Stomach smooth muscle (tissue), 2 donors: ENCODE measurements around the gene MAB21L4.

Experiments used
- H3K27ac ChIP-seq: one replicate; pipeline ENCODE4 v1.7.0; 2013; ENCODE audit warnings: mild to moderate bottlenecking, low read length, inconsistent platforms
- H3K27me3 ChIP-seq, 2 donors: one replicate each; pipeline ENCODE4 v1.7.0; 2013; ENCODE audit warnings: low read length in 2 of 2; ENCODE audit not compliant: insufficient read depth in 2 of 2, control insufficient read depth in 1 of 2
- H3K36me3 ChIP-seq, 2 donors: one replicate each; pipeline ENCODE4 v1.7.0; 2013; ENCODE audit warnings: low read length in 2 of 2; ENCODE audit not compliant: control insufficient read depth in 2 of 2, insufficient read depth in 2 of 2
- H3K4me1 ChIP-seq: one replicate; pipeline ENCODE4 v1.7.0; 2013; ENCODE audit warnings: low read length; ENCODE audit not compliant: control insufficient read depth, insufficient read depth
- H3K4me3 ChIP-seq, 2 donors: one replicate each; pipeline ENCODE4 v1.7.0; 2013; ENCODE audit warnings: low read length in 2 of 2
- H3K9ac ChIP-seq, 2 donors: one replicate each; pipeline ENCODE4 v1.7.0; 2013; ENCODE audit warnings: low read length in 2 of 2, mild to moderate bottlenecking in 1 of 2
- H3K9me3 ChIP-seq, 2 donors: one replicate each; pipeline ENCODE4 v1.7.0; 2013; ENCODE audit warnings: low read length in 2 of 2; ENCODE audit not compliant: control insufficient read depth in 2 of 2
- donor health status: healthy.
- donor health status: Pancreatic carcinoma.

The MAB21L4 gene

DNA sequence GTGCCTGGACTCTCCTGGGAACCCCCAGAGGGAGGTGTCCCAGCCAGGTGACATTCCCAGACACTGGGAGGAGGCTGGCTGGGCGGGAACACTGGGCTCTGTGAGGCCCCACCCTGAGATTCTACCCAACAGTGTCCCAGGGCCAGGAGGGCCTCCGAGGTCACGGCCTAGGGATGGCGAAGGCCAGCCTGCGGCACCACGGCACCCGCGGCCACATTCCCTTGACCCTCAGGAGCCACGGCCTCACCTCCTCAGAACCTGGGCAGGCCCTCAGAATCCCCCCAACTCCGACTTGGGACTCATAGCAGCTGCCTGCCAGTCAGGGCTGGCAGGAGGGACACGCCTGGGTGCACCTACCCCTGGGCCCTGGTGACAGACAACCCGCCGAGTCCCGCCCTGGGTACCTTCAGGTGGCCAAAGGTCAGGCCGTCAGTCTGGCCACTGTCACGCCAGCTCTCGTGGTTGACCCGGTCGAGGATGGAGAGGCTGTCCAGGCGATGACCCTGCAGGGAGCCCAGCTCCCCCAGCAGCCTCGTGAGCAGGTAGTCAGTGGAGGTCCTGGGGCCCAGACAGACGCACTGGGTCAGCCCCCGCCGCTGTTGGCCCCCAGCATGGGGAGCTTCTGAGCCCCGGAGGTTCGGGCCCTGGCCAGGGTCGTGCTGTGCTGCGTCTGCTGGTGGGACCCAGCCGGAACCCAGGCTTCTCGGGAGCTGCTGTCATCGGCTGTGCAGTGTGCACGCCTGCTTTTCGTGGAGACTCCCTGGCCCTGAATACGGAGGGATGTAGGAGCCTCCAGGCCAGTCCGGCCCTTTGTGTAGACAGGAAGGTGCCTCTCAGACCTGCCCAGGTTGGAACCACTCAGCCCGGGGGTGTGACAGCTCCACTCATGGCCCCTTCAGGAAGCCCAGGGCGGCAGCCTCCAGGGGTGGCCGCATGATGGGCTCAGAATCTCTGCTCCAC, 6.1 kb downstream of the MAB21L4 start:
- Histone ChIP-seq H3K27ac (no peak overlapping the region), H3K27me3 (no peaks in the 10 kb centered on the region), H3K4me1 (no peaks in the 10 kb centered on the region), H3K9me3 (no peaks in the 10 kb centered on the region), H3K9ac (no peak overlapping the region), H3K36me3 (no peaks in the 10 kb centered on the region), H3K4me3 (no peak overlapping the region)

GRCh38 chr2:240888890-240889573, 6.9 kb downstream of the MAB21L4 start:
- no peaks in the 10 kb centered on the region for H3K27me3 ChIP-seq
- H3K36me3 ChIP-seq, result no peaks in the 10 kb centered on the region
- no peak overlapping the region for H3K9ac ChIP-seq
- H3K27ac ChIP-seq, result no peak overlapping the region
- no peaks in the 10 kb centered on the region for H3K9me3 ChIP-seq
- no peak overlapping the region for H3K4me3 ChIP-seq
- no peaks in the 10 kb centered on the region for H3K4me1 ChIP-seq

DNA sequence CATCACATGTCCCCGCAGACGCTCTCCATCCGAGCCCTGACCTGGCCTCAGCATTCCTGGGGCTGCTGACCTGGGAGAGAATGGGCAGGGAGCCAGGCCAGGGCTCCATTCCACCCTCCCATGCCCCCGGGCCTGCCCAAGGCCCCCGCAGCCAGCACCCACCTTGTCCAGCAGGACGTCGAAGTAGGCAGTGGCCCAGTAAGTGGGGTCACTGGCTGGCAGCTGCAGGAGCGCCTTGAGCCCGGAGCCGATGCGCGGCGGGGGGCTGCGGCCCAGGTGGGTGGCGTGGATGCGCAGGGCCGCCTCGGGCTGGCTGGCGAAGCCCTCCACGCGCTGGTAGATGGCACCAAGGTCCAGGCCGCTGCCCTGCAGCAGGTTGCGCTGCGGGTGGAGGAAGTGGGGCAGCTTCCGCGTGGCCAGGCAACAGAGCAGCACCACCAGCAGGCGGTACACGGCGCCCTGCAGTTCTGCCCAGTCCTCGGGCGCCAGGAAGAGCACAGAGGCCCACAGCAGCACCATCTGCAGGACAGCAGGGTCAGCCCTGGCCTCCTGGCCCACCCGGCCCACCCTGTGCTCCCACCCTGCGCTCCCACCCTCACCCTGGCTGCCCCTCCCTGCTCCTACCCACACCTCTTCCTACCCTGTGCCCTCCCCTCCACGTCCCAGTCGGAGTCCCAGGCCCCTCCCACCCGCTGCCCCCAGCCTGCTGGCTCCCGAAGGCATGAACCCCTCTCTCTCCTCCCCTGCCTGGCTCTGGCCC, 7.6 kb downstream of the MAB21L4 start:
- Histone ChIP-seq H3K27me3 (no peaks in the 10 kb centered on the region), H3K36me3 (no peaks in the 10 kb centered on the region), H3K27ac (no peak overlapping the region), H3K4me3 (no peak overlapping the region), H3K9ac (no peak overlapping the region), H3K4me1 (no peaks in the 10 kb centered on the region), H3K9me3 (no peaks in the 10 kb centered on the region)

DNA sequence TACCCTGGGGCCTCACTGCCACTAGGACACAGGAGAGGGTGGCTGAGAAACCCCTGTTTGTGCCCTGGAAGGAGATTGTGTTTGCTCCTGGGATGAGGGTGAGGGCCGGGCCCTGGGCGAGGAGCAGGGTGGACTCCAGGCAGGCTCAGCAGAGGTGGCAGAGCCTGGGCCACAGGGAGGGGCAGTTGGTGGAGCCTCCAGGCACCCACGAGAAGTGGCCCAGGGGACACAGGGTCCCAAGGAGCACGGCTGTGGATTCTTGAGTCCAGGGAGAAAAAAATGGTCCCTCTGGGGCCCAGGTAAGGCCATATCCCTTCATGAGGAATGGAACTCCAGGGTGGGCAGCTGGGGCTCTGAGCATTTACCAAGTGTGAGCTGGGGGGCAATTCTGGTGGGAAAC, 8.3 kb downstream of the MAB21L4 start:
- no peaks in the 10 kb centered on the region for H3K36me3 ChIP-seq
- no peak overlapping the region for H3K27ac ChIP-seq
- H3K4me1 ChIP-seq, result no peaks in the 10 kb centered on the region
- H3K4me3 ChIP-seq, result no peak overlapping the region
- H3K9me3 ChIP-seq, result no peaks in the 10 kb centered on the region
- no peaks in the 10 kb centered on the region for H3K27me3 ChIP-seq
- no peak overlapping the region for H3K9ac ChIP-seq

DNA sequence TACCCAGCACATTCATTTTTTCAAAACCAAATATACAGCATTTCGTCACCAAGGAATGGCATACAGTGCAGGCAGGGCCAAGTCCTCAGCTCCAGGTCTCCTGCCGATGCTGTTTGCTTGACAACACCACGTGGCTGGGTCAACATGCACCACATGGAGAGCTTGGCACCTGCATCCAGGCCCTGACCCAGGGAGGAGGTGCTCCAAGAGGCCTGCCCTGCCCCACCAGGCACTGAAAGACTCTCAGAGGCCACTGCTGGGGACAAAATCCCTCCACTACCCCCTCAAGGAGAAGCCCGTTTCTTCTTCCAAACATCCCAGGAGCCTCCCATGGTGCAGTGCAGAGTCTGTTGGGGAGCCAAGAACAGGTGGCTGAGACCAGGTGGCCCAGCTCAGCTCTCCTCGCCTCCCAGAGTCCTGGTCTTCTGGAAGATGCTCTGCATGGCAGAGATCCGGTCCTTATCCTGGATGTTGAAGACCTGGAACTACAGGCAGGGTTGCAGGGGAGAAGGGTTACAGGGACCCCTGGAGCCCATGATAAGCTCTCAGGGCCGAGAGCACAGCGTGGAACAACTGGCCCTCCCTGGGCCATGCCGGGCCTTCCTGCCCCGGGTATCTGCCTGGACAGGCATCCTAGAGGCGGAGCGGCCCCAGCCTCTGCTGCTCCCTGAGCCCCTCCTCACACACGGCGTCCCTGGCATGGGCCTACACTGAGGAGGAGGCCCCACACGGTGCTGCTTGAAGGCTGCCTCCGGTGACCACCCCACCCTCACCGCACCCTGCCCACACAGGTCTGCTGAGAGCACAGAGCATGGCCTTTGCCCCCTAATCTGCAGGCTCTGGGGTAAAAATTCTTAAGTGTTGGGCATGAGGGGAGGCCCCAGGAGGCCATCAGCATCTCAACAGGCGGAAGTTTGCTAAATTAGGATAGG, 9.0 kb downstream of the MAB21L4 start:
- Histone ChIP-seq H3K9ac (no peak overlapping the region), H3K27me3 (no peaks in the 10 kb centered on the region), H3K4me3 (no peak overlapping the region), H3K9me3 (no peaks in the 10 kb centered on the region), H3K27ac (no peak overlapping the region), H3K36me3 (no peaks in the 10 kb centered on the region), H3K4me1 (no peaks in the 10 kb centered on the region)

DNA sequence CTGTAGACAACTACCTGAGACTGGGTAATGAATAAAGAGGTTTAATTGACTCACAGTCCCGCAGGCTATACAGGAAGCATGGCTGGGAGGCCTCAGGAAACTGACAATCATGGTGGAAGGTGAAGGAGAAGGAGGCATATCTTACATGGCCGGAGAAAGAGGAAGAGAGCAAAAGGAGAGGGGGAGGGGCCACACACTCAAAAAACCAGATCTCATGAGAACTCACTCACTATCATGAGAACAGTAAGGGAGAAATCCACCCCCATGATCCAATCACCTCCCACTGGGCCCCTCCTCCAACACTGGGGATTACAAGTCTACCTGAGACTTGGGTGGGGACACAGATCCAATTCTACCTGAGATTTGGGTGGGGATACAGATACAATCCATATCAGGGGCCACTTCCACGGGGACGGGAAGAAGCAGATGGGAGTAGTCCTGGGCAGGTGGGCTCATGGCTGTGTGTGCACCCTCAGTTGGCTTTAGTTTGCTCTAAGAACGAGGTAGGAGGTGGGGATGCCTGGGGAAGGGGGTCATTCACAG, 9.9 kb downstream of the MAB21L4 start:
- Histone ChIP-seq H3K4me3 (no peak overlapping the region), H3K9me3 (no peaks in the 10 kb centered on the region), H3K27ac (no peak overlapping the region), H3K4me1 (no peaks in the 10 kb centered on the region), H3K36me3 (no peaks in the 10 kb centered on the region), H3K27me3 (no peaks in the 10 kb centered on the region), H3K9ac (no peak overlapping the region)

GRCh38 chr2:240885566-240885965, 10.4 kb downstream of the MAB21L4 start:
- Histone ChIP-seq H3K4me3 (no peak overlapping the region), H3K9ac (no peak overlapping the region), H3K9me3 (no peaks in the 10 kb centered on the region), H3K36me3 (no peaks in the 10 kb centered on the region), H3K4me1 (no peaks in the 10 kb centered on the region), H3K27me3 (no peaks in the 10 kb centered on the region), H3K27ac (no peak overlapping the region)

DNA sequence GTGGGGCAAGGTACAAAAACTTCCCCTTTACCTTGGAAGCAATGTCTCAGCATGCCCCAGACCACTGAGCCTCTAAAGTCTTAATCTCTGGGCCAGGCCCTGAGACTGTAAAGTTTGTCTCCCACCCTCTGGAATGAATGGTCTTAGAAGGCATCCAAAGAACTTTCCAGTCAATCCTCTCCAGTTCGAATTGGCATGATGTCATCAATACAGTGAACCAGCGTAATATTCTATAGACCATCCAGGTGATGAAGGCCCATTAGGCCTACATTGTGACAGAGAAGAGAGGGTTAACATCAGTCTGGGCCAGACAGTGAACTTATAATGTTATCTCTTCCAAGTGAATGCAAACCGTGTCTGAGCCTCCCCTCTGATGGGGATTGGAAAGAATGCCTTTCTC, 11.2 kb downstream of the MAB21L4 start:
- Histone ChIP-seq H3K36me3 (no peaks in the 10 kb centered on the region), H3K4me3 (no peak overlapping the region), H3K4me1 (no peaks in the 10 kb centered on the region), H3K27ac (no peak overlapping the region), H3K27me3 (no peaks in the 10 kb centered on the region), H3K9ac (no peak overlapping the region), H3K9me3 (no peaks in the 10 kb centered on the region)

GRCh38 chr2:240884221-240884620, 11.7 kb downstream of the MAB21L4 start:
- Histone ChIP-seq H3K9me3 (no peaks in the 10 kb centered on the region), H3K27me3 (no peaks in the 10 kb centered on the region), H3K9ac (no peak overlapping the region), H3K27ac (no peak overlapping the region), H3K36me3 (no peaks in the 10 kb centered on the region), H3K4me1 (no peaks in the 10 kb centered on the region), H3K4me3 (no peak overlapping the region)

DNA sequence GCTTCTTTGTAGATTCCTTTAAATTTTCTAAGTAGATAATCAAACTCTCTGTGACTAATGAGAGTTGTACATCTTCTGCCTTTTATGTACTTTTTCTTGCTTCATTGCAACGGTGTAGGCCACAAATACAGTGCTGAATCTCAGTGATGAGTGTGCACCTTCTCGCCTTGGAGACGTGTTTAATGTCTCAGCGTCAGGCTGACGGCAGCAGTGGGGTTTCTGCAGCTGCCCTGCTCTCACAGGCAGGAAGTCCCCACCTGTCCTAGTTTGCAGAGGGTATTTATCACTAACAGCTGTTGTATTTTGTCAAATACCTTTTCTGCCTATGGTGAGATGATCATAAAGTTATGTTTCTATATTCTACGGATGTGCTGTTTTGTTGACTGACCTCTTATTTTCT, 14.0 kb downstream of the MAB21L4 start:
- H3K27ac ChIP-seq, result no peak overlapping the region
- no peak overlapping the region for H3K4me3 ChIP-seq
- no peaks in the 10 kb centered on the region for H3K27me3 ChIP-seq
- H3K9ac ChIP-seq, result no peak overlapping the region
- no peaks in the 10 kb centered on the region for H3K9me3 ChIP-seq
- H3K36me3 ChIP-seq, result no peaks in the 10 kb centered on the region
- no peaks in the 10 kb centered on the region for H3K4me1 ChIP-seq
